GM23248 (cell line): ENCODE data around the gene AAMDC. TPM values are rescaled to one million over a fixed set of nuclear protein-coding genes. Genes with fewer than 3 reads are reported as not detected.
A peak's percentile ranks its signal among the peaks of the same experiment; 100 is the strongest.
"Not testable (repeated sequence)": the region's sequence is repeated elsewhere in the genome, so short reads cannot be mapped to it uniquely, and the experiment has no call there.

ENCODE experiments used
- DNase-seq: peaks from one replicate; pipeline ENCODE4 v3.0.0-alpha.2; 2015
- H2AFZ ChIP-seq: fragments of 200-600 bp; sonication (generic); 2 replicates; pipeline ENCODE4 v1.6.1; 2016; ENCODE audit warnings: antibody characterized with exemption
- H3F3A ChIP-seq: fragments of 200-600 bp; sonication (generic); 2 replicates; pipeline ENCODE4 v1.6.1; 2016; ENCODE audit warnings: mild to moderate bottlenecking, antibody characterized with exemption, mixed run types; ENCODE audit not compliant: insufficient read depth
- H3K27ac ChIP-seq: fragments of 200-600 bp; sonication (generic); 2 replicates; pipeline ENCODE4 v1.5.1; 2016; ENCODE audit warnings: mild to moderate bottlenecking
- H3K27me3 ChIP-seq: fragments of 200-600 bp; sonication (generic); replicated peaks from 2 replicates; pipeline ENCODE4 v1.6.1; 2016; ENCODE audit warnings: mild to moderate bottlenecking; ENCODE audit not compliant: insufficient read depth
- H3K36me3 ChIP-seq: fragments of 200-600 bp; sonication (generic); 2 replicates; pipeline ENCODE4 v1.6.1; 2016; ENCODE audit warnings: low read depth, mild to moderate bottlenecking
- H3K4me1 ChIP-seq: fragments of 200-600 bp; sonication (generic); 2 replicates; pipeline ENCODE4 v1.6.1; 2016; ENCODE audit warnings: mild to moderate bottlenecking; ENCODE audit not compliant: insufficient read depth
- H3K4me2 ChIP-seq: fragments of 200-600 bp; sonication (generic); one replicate; pipeline ENCODE4 v1.6.1; 2016; ENCODE audit warnings: mild to moderate bottlenecking; ENCODE audit not compliant: unreplicated experiment
- H3K4me3 ChIP-seq: fragments of 200-600 bp; sonication (generic); 2 replicates; pipeline ENCODE4 v1.5.1; 2016; ENCODE audit warnings: mild to moderate bottlenecking
- H3K79me2 ChIP-seq: fragments of 200-600 bp; sonication (generic); 2 replicates; pipeline ENCODE4 v1.6.1; 2016; ENCODE audit warnings: mild to moderate bottlenecking; ENCODE audit not compliant: insufficient read depth
- H3K9ac ChIP-seq: fragments of 200-600 bp; sonication (generic); 2 replicates; pipeline ENCODE4 v1.6.1; 2016; ENCODE audit warnings: mild to moderate bottlenecking
- H3K9me2 ChIP-seq: fragments of 200-600 bp; sonication (generic); 2 replicates; pipeline ENCODE4 v1.6.1; 2016; ENCODE audit warnings: mixed run types, mild to moderate bottlenecking, moderate library complexity; ENCODE audit not compliant: insufficient read depth
- H3K9me3 ChIP-seq: fragments of 200-600 bp; sonication (generic); one replicate; pipeline ENCODE4 v1.6.1; 2017; ENCODE audit warnings: low read depth
- H4K20me1 ChIP-seq: fragments of 200-600 bp; sonication (generic); 2 replicates; pipeline ENCODE4 v1.6.0; 2016; ENCODE audit not compliant: insufficient read depth
- EZH2 ChIP-seq: fragments of 200-600 bp; sonication (generic); IDR thresholded peaks from 2 replicates; pipeline ENCODE4 v1.6.1; 2018; ENCODE audit warnings: antibody characterized with exemption, mild to moderate bottlenecking; ENCODE audit not compliant: insufficient read depth, poor library complexity, severe bottlenecking
- EZH2phosphoT487 ChIP-seq: fragments of 200-600 bp; sonication (generic); IDR thresholded peaks from 2 replicates; pipeline ENCODE4 v1.6.1; 2018; ENCODE audit warnings: antibody characterized with exemption, moderate library complexity, mild to moderate bottlenecking, low read depth; ENCODE audit not compliant: insufficient read depth
- WGBS, 2 experiments: methylation state at CpG; one replicate each; pipeline ENCODE4 v1.1.6; 2015 to 2017; ENCODE audit warnings: low lambda C conversion rate in 2 of 2, low coverage in 1 of 2; ENCODE audit errors: missing lambda C conversion rate in 2 of 2; 5-methylcytosine and 5-hydroxymethylcytosine counted together
- in situ Hi-C: fragments of 300-500 bp; cut with MboI; formaldehyde crosslinking; loops from 2 replicates; pipeline ENCODE4 v1.15.0; 2020
- polyA plus RNA-seq: library from polyadenylated mRNA; unstranded; fragments of >200 nt; fragmentation: Nextera tagmentation; extraction: Ambion mirVana; gene quantifications from 2 replicates; pipeline ENCODE4 v1.2.1, GENCODE V29; 2016
- total RNA-seq: library from RNA; depleted of rRNA; stranded (reverse); fragments of >200 nt; shearing (Covaris generic); gene quantifications from 2 replicates; pipeline ENCODE4 v1.2.3, GENCODE V29; 2014

The AAMDC gene
- total and polyA plus RNA-seq, 2 experiments from 2014 or later, result 7.3 to 55.2 TPM

- Histone ChIP-seq H3K4me3 (no peak overlapping the region), H3K4me2 (no peak overlapping the region), H3F3A (no peaks in the 10 kb centered on the region), H3K27ac (no peak overlapping the region), H2AFZ (no peak overlapping the region), H3K79me2 (no peaks in the 10 kb centered on the region), H3K9me3 (no peaks in the 10 kb centered on the region), H3K9ac (no peak overlapping the region), H4K20me1 (no peaks in the 10 kb centered on the region), H3K36me3 (peaks cover 13% of the 10 kb centered on the region; the same call in 1 of the 2 replicates), H3K9me2 (no peaks in the 10 kb centered on the region), H3K27me3 (no peaks in the 10 kb centered on the region), H3K4me1 (no peaks in the 10 kb centered on the region)
- no peak for DNase-seq
- 54 to 59% methylated on average over 1 of the region's 1 CpG for WGBS, 2 experiments
- TF ChIP-seq EZH2, result no peak
- TF ChIP-seq EZH2phosphoT487, result no peak
- in situ Hi-C loops, result no loop called here
Measured at GRCh38 chr11:77851503-77851902, 30.6 kb downstream of the AAMDC start.

GRCh38 chr11:77854838-77855237 lies 33.9 kb downstream of the AAMDC start:
- no peaks in the 10 kb centered on the region for H3K27me3 ChIP-seq
- DNase-seq, result no peak
- peaks cover 6% of the 10 kb centered on the region; the same call in 1 of the 2 replicates for H3K36me3 ChIP-seq
- H3K27ac ChIP-seq, result no peak overlapping the region
- in situ Hi-C loops, result no loop called here
- no peaks in the 10 kb centered on the region for H3K9me2 ChIP-seq
- no peaks in the 10 kb centered on the region for H4K20me1 ChIP-seq
- H3K4me2 ChIP-seq, result no peak overlapping the region
- no peak for TF ChIP-seq EZH2
- TF ChIP-seq EZH2phosphoT487, result no peak
- H2AFZ ChIP-seq, result no peak overlapping the region
- no peak overlapping the region for H3K9ac ChIP-seq
- no peaks in the 10 kb centered on the region for H3K9me3 ChIP-seq
- no peaks in the 10 kb centered on the region for H3K79me2 ChIP-seq
- no peak overlapping the region for H3K4me3 ChIP-seq
- H3F3A ChIP-seq, result no peaks in the 10 kb centered on the region
- H3K4me1 ChIP-seq, result no peaks in the 10 kb centered on the region
- WGBS, 2 experiments, result 89 to 90% methylated on average over 2 of the region's 2 CpGs

GRCh38 chr11:77857906-77858457 lies 37.0 kb downstream of the AAMDC start:
- H3K79me2 ChIP-seq, H3K4me1 ChIP-seq, H3F3A ChIP-seq, H3K4me3 ChIP-seq, H3K4me2 ChIP-seq, H3K9ac ChIP-seq, H3K27ac ChIP-seq, DNase-seq, in situ Hi-C loops, H3K27me3 ChIP-seq, H4K20me1 ChIP-seq, H3K9me2 ChIP-seq, H3K9me3 ChIP-seq, H3K36me3 ChIP-seq, H2AFZ ChIP-seq: not testable (repeated sequence)
- WGBS, 2 experiments, result 91 to 92% methylated on average over 10 of the region's 10 CpGs

- H3K27ac ChIP-seq, H3K9me2 ChIP-seq, H3K36me3 ChIP-seq, H2AFZ ChIP-seq, H3K27me3 ChIP-seq, H3K4me2 ChIP-seq, H3K9ac ChIP-seq, DNase-seq, in situ Hi-C loops, H3K9me3 ChIP-seq, H3K4me3 ChIP-seq, H4K20me1 ChIP-seq, H3K79me2 ChIP-seq: not testable (repeated sequence)
- H3K4me1 ChIP-seq, result peaks cover 10% of the 10 kb centered on the region
- 89 to 91% methylated on average over 10 of the region's 10 CpGs for WGBS, 2 experiments
- peaks cover 16% of the 10 kb centered on the region for H3F3A ChIP-seq
Measured at GRCh38 chr11:77861444-77861843, 40.5 kb downstream of the AAMDC start.

- Histone ChIP-seq H3K9me2 (no peaks in the 10 kb centered on the region), H3K9ac (peak overlapping the region; percentile 22), H2AFZ (0 out of 2 replicates have a peak overlapping the region, but pooled peaks have one; percentile 36), H3K27me3 (no peaks in the 10 kb centered on the region), H3K4me2 (peak overlapping the region; percentile 13), H3K4me3 (no peak overlapping the region), H3F3A (peaks cover 29% of the 10 kb centered on the region), H3K27ac (peak overlapping the region; percentile 28; the same call in 1 of the 2 replicates), H3K79me2 (no peaks in the 10 kb centered on the region), H3K9me3 (no peaks in the 10 kb centered on the region), H3K4me1 (peaks cover 14% of the 10 kb centered on the region), H4K20me1 (no peaks in the 10 kb centered on the region), H3K36me3 (no peaks in the 10 kb centered on the region)
- TF ChIP-seq EZH2phosphoT487 (no peak), EZH2 (no peak)
- in situ Hi-C loops, result no loop called here
- peak; percentile 46 for DNase-seq
- 6 to 19% methylated on average over 1 of the region's 1 CpG for WGBS, 2 experiments
Measured at GRCh38 chr11:77865805-77866204, 44.9 kb downstream of the AAMDC start.
